NCI-H146 (cell line): ENCODE results near the gene SERPINI2.
"Not testable (repeated sequence)": the region's sequence is repeated elsewhere in the genome, so short reads cannot be mapped to it uniquely, and the experiment has no call there.

Experiments
- DNase-seq: peaks from one replicate; lab custom pipeline; 2025; lab: John Stamatoyannopoulos, UW

Gene SERPINI2

GRCh38 chr3:167450195-167450594 lies 23.6 kb downstream of the SERPINI2 start:
- no peak for DNase-seq

GRCh38 chr3:167445491-167445890 lies 28.4 kb downstream of the SERPINI2 start:
- DNase-seq, result no peak

- DNase-seq, result no peak
Measured at GRCh38 chr3:167441256-167441655, 32.6 kb downstream of the SERPINI2 start.

- no peak for DNase-seq
Measured at GRCh38 chr3:167437428-167438139, 36.3 kb downstream of the SERPINI2 start.

GRCh38 chr3:167426962-167427361 lies 46.9 kb downstream of the SERPINI2 start:
- not testable (repeated sequence) for DNase-seq

- not testable (repeated sequence) for DNase-seq
Measured at GRCh38 chr3:167422396-167422795, 51.4 kb downstream of the SERPINI2 start.

- no peak for DNase-seq
Measured at GRCh38 chr3:167409611-167410010, 64.2 kb downstream of the SERPINI2 start.

- DNase-seq, result peak; percentile 52
Measured at GRCh38 chr3:167406876-167407492, 66.9 kb downstream of the SERPINI2 start.

GRCh38 chr3:167397826-167398225 lies 76.0 kb downstream of the SERPINI2 start:
- DNase-seq, result no peak

GRCh38 chr3:167396075-167396474 lies 77.8 kb downstream of the SERPINI2 start:
- DNase-seq, result no peak

GRCh38 chr3:167394003-167394402 lies 79.8 kb downstream of the SERPINI2 start:
- DNase-seq, result no peak
